Subcutaneous adipose tissue (tissue), 4 donors: ENCODE measurements around the gene FAM3D. TPM values are rescaled to one million over a fixed set of nuclear protein-coding genes. Genes with fewer than 3 reads are reported as not detected.

Source experiments
- total RNA-seq, 4 donors: library from RNA; depleted of rRNA; stranded (reverse); fragments of >200 nt; gene quantifications; one replicate each; pipeline ENCODE4 v1.1.0, GENCODE V29; 2016
- TF ChIP-seq, protein P1 (sequence below): fragments of 450-650 bp; IDR thresholded peaks from one replicate; pipeline ENCODE4 v1.5.1; 2016; ENCODE audit warnings: low read depth, mild to moderate bottlenecking, control low read depth, antibody characterized with exemption, moderate library complexity

Gene FAM3D
- total RNA-seq, 4 donors from 2014 or later = not detected

DNA sequence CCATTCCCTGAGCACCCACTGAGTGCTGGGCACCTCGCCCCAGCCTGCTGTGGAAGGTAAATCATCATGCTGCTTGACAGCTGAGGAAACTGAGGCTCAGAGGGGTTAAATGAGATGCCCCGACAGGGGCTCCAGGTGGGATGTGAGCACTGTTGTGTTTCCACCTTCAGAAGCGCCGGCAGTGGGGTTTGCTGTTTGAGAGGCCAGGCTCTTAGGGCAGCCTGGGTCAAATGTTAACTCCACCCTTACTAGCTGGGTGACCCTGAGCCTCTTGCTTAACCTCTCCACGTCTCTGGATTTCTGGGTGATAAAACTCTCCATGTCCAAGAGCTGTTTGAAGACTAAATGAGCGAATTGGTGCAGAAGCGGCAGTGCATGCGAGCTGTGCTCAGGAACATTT, 43.1 kb downstream of the FAM3D start:
- TF ChIP-seq, protein P1, sequence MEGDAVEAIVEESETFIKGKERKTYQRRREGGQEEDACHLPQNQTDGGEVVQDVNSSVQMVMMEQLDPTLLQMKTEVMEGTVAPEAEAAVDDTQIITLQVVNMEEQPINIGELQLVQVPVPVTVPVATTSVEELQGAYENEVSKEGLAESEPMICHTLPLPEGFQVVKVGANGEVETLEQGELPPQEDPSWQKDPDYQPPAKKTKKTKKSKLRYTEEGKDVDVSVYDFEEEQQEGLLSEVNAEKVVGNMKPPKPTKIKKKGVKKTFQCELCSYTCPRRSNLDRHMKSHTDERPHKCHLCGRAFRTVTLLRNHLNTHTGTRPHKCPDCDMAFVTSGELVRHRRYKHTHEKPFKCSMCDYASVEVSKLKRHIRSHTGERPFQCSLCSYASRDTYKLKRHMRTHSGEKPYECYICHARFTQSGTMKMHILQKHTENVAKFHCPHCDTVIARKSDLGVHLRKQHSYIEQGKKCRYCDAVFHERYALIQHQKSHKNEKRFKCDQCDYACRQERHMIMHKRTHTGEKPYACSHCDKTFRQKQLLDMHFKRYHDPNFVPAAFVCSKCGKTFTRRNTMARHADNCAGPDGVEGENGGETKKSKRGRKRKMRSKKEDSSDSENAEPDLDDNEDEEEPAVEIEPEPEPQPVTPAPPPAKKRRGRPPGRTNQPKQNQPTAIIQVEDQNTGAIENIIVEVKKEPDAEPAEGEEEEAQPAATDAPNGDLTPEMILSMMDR = no peak

DNA sequence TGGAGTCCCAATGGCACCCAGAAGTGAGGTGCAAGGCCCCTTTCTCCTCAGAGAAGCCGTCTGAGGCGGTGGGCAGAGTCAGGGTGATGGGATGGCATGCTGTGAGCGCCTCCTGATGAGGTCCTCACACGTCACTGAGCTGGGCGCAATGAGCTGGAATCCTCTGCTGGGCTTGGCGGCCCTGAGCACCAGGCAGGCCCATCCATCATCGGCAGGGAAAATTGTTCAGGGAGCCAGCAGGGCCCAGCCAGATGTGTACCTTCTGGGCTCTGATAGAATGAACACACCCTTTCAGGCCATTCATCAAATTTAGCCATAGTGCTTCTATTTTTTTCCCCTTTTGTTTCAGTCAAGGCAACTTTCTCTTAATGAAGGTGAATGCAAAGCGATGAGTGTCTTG, 43.7 kb downstream of the FAM3D start:
- TF ChIP-seq, protein P1 = no peak

DNA sequence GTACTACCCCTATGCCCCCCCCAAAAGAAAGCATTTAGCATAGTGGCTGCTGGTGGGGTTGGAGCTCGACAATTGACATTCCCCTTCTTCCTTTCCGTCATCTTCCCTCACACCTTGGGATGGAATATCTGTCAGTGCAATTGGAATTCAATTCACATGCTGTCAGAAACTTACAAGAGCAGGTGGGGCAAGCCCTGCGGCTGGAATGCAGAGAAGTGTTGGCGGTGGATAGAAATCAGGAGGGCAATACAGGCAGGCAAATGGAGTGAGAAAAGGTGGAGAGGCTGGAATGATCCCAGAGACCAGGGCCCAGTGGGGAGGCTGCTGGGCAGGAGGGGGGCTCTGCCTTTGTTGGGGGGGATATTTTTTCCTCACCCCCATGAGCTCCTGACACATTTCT, 44.1 kb downstream of the FAM3D start:
- TF ChIP-seq, protein P1 = no peak

DNA sequence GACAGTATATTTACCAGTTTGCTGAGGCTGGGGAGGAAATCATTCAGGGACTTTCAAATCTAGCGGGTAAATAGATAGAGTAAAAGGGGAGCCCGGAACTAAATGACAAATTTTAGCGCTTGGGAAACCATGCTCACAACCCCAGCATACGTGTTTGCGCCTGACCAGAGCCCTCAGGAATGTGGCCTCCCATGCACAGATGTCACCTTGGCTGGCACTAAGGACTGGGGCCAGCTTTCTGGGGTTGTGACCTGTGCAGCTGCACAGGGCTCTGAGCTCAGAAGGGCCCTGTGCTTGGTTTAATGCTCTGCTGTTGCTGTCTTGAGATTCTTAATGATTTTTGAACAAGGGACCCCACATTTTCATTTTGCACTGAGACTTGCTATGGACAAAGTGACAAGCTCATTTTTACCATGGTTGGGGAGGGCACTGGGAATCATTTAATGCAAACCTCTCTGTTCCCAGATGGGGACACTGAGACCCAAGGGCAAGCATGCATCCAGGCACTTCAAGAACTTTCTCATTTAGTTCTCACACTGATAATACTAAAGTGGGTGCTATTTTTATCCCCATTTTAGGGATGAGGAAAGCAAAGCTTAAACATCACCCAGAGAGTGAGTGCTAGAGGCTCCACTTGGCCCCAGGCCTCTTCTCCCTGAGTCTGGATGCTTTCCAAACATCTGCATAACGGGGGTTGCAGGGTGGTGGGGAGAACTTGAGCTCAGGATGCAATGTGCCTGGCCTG, 45.3 kb downstream of the FAM3D start:
- TF ChIP-seq, protein P1 = no peak

DNA sequence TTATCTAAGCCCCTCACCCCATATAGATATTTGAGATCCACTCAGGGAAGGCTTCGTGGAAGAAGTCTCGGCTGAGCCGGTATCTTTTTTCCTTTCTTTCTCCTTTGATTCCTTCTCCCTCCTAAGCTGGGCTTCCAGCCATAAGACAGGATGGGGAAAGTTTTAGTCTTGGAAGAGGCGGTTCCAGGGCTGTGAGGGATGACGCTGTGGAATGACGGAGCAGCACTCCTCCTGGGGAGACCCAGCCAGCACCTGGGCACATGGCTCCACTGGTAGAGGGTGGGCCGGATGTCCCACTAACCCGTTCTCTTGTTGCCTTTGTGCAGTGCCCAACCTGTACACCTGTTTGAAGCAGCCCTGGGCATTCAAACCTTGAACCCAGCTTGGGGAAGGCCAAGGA, 46.2 kb downstream of the FAM3D start:
- TF ChIP-seq, protein P1 = no peak

DNA sequence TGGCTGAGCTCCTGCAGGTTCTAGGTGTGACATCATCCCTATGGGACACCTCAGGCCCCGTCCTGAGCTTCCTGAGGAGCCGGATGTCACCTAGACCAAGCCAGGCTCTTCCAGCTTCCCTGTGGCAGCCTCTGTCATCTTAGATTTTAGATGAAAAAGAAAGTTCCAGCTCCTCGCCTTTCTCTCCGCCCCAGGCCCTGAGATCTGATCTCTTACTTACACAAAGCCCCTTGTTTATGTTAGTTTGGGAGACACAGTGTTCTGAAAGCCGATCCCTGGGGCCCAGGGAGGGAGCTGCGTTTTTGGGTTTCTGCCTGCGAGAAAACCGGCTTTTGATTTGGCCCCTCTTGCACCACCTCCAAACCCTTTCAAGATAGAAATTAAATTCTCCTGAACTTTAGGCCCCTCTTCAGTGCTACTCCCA, 49.2 kb downstream of the FAM3D start:
- TF ChIP-seq, protein P1 = no peak

DNA sequence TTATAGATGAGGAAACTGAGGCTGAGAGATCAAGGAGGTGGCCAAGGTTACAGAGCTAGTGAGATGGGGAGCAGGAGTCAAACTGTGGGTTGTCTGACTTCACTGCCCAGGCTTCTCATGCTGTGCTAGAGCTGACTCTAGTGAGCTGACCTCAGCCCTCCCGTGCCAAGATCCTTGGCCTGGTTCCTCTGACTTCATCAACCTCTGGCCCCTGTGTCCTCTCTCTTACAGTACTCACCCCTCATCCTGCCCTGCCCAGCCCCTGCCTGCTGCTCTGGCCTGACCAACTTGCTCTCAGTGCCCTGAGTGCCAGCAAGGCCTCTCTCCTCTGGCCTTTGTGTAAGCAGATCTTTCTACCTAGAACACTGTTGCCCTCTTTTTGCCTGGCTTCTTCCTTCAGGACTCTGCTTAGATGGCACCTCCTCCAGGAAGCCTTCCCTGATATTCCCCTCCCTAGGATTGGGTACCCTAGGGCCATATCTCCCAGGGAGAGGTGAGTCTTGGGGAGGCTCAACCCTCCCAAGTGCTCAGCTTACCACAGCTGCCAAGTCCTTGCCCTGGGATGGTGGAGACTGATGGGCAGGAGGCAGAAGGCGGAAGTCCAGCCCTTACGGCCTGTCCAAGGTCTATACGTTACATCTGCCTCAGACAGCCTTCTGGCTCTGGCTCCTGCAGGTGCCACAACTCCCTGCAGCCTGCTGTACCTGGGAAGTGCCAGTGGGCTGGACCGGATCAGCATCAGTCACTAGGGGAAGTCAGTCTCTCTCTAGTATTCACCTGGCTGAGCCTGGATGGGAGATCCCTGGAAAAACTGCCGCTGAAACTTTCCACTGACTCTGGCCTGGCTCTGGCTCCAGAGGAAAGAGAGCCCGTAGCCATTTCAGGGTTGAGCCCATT, 53.1 kb downstream of the FAM3D start:
- TF ChIP-seq, protein P1 = no peak
